Measurements from ENCODE around the gene FKBP7.

DNA sequence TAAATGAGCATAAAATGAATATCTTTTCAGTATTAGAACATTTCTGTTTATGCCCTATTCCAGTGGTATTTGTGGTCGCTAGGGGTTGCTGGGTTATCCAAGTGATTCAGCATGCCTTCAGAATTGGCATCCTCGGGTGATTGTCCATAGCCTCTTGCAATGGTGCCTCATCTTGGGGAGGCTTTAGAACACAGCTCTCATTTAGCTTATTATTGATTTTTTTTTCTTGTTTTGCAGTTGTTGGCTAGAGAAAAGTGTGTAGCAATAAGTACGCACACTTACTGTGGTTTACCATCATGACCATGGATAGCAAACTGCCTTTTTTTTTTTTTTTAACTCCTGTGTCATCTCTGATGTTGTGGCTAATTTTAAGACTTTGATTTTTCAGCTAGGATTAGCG lies 35.5 kb upstream of the FKBP7 start:
- TF ChIP-seq, protein P1, sequence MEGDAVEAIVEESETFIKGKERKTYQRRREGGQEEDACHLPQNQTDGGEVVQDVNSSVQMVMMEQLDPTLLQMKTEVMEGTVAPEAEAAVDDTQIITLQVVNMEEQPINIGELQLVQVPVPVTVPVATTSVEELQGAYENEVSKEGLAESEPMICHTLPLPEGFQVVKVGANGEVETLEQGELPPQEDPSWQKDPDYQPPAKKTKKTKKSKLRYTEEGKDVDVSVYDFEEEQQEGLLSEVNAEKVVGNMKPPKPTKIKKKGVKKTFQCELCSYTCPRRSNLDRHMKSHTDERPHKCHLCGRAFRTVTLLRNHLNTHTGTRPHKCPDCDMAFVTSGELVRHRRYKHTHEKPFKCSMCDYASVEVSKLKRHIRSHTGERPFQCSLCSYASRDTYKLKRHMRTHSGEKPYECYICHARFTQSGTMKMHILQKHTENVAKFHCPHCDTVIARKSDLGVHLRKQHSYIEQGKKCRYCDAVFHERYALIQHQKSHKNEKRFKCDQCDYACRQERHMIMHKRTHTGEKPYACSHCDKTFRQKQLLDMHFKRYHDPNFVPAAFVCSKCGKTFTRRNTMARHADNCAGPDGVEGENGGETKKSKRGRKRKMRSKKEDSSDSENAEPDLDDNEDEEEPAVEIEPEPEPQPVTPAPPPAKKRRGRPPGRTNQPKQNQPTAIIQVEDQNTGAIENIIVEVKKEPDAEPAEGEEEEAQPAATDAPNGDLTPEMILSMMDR (conservative IDR thresholded peaks at IDR 0.05; ENCODE audit: low read depth, low read length): no peak
- TF ChIP-seq EZH2 (IDR thresholded peaks at IDR 0.05; ENCODE audit: borderline replicate concordance, low read depth, low read length, poor library complexity, severe bottlenecking): no peak

Data from A673 (cell line).